Mucosa of stomach (tissue), 1 donor: Measurements from ENCODE around the gene GEMIN7.

Source experiments
- H3K27me3 ChIP-seq: one replicate; pipeline ENCODE4 v1.7.0; 2013; ENCODE audit warnings: mild to moderate bottlenecking, low read length; ENCODE audit not compliant: control insufficient read depth, insufficient read depth
- H3K36me3 ChIP-seq: one replicate; pipeline ENCODE4 v1.7.0; 2013; ENCODE audit warnings: low read length; ENCODE audit not compliant: control insufficient read depth, insufficient read depth
- H3K4me1 ChIP-seq: one replicate; pipeline ENCODE4 v1.7.0; 2013; ENCODE audit warnings: mild to moderate bottlenecking, low read length; ENCODE audit not compliant: control insufficient read depth, insufficient read depth
- H3K4me3 ChIP-seq: one replicate; pipeline ENCODE4 v1.7.0; 2013; ENCODE audit warnings: low read length
- H3K9ac ChIP-seq: one replicate; pipeline ENCODE4 v1.7.0; 2013; ENCODE audit warnings: mild to moderate bottlenecking, low read length, moderate library complexity
- H3K9me3 ChIP-seq: one replicate; pipeline ENCODE4 v1.7.0; 2013; ENCODE audit warnings: mild to moderate bottlenecking, low read length, moderate library complexity; ENCODE audit not compliant: control insufficient read depth
- donor health status: Pancreatic carcinoma.

GEMIN7 gene

DNA sequence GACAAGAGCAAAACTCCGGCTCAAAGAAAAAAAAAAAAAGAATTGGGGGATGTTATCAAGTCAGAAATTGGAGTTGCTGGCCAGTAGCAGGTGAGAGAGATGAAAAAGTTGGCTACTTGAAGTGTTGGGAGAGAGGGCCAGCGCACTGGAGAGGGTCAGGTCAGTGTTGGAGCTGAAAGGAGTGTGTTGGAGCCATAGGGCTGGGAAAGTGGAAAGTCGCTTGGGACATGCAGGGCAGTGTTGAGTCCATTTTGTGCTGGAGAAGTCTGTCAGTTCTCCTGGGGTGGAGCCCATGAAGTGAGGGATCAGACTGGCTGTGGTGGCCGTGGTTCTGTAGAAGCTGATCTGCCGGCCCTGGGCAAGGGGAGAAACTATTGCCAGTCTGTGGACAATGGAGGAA lies 15.6 kb downstream of the GEMIN7 start:
- no peaks in the 10 kb centered on the region for H3K36me3 ChIP-seq
- no peak overlapping the region for H3K4me3 ChIP-seq
- H3K9me3 ChIP-seq, result no peaks in the 10 kb centered on the region
- peaks cover 69% of the 10 kb centered on the region for H3K4me1 ChIP-seq
- no peaks in the 10 kb centered on the region for H3K27me3 ChIP-seq
- H3K9ac ChIP-seq, result peak overlapping the region; percentile 91

DNA sequence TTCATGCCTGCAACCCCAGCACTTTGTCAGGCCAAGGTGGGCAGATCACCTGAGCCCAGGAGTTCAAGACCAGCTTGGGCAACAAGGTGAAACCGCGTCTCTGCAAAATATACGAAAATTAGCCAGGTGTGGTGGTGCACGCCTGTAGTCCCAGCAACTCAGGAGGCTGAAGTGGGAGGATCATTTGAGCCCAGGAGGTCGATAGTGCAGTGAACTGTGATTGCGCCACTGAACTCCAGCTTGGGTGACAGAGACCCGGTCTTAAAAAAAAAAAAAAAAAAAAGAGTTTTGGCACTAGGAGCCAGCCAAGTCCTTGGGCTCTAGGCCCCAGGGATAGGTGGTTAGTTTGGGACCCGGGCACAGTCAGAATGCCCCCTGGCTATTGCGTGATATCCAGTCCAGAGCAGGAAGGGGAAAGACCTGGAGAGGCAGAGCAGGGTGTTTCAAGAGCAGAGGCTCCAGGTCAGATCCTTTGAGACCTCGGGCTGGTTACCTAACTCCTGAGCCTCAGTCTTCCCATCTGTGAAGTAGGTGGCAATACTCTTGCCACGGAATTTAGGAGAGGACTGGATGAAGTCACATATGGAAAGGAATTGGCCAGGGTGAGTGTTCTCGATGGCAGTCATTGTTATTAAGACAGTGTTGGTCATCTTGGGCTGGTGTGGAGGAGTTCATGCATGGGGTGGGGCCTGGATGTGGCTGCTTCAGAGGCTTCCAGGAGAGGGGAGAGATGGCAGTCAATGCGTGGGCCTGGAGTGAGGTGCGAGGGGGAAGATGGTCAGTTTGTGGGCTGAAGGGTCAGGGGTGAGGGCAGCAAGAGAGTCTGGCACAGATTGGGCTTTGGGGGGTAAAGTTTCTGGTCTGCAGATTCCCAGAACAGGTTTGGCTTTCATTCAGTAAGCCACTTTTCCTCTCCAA lies 16.7 kb downstream of the GEMIN7 start:
- Histone ChIP-seq H3K36me3 (no peaks in the 10 kb centered on the region), H3K27me3 (no peaks in the 10 kb centered on the region), H3K9ac (no peak overlapping the region), H3K4me1 (peaks cover 74% of the 10 kb centered on the region), H3K9me3 (no peaks in the 10 kb centered on the region), H3K4me3 (no peak overlapping the region)

GRCh38 chr19:45096700-45097099 lies 17.6 kb downstream of the GEMIN7 start:
- peak overlapping the region; percentile 42 for H3K9ac ChIP-seq
- H3K9me3 ChIP-seq, result no peaks in the 10 kb centered on the region
- H3K27me3 ChIP-seq, result no peaks in the 10 kb centered on the region
- no peak overlapping the region for H3K4me3 ChIP-seq
- H3K36me3 ChIP-seq, result no peaks in the 10 kb centered on the region
- H3K4me1 ChIP-seq, result peaks cover 78% of the 10 kb centered on the region

GRCh38 chr19:45097450-45097775 lies 18.4 kb downstream of the GEMIN7 start:
- H3K27me3 ChIP-seq, result no peaks in the 10 kb centered on the region
- H3K4me3 ChIP-seq, result no peak overlapping the region
- no peaks in the 10 kb centered on the region for H3K9me3 ChIP-seq
- H3K4me1 ChIP-seq, result peaks cover 85% of the 10 kb centered on the region
- H3K9ac ChIP-seq, result peak overlapping the region; percentile 42
- no peaks in the 10 kb centered on the region for H3K36me3 ChIP-seq

- Histone ChIP-seq H3K36me3 (no peaks in the 10 kb centered on the region), H3K9me3 (no peaks in the 10 kb centered on the region), H3K4me1 (peaks cover 91% of the 10 kb centered on the region), H3K27me3 (no peaks in the 10 kb centered on the region), H3K4me3 (no peak overlapping the region), H3K9ac (peak overlapping the region; percentile 42)
These were observed 18.9 kb downstream of the GEMIN7 start for GRCh38 chr19:45097776-45098520.

DNA sequence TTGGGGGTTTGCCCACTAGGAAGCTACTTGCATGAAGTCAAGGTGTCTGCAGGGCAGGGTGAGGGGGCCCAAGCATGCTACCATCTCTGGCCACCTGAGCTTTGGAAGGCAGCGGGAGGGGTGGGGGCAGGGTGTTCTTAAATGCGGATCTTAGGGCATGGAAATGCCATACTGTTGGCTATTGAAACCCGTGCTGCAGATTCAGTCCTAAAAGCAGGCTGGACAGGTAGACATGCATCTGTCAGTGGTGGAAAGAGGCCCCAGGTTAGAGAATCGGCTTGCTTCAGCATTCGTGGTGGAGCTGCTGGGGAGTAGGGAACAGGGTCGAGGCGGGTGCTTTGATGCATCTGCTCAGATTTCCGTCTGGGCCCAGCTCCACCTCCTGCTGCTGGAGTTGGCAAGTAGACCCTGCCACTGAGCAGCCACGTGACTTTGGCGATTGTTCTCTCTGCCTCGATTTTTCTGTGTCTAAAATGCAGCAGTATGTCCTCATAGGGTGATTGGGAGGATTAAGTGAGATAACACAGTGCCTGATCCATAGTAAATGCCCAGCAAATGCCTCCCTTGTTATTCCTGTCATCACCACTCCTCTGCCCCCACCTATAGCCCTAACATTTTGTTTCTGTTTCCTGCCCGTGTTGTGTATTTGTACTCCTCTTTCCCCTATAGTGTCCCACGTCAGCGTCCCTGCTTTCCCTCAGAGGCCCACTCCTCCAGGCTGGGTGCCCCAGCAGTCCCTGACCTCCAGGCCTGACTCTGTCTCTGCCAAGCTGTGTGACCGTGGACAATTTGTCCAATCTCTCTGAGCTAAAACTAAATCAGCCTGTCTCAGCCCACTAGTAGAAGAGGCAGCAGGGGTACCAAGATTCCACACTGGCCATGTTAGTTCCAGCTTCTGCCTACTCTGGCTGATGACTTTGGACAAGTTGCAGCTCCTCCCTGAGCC lies 19.7 kb downstream of the GEMIN7 start:
- no peaks in the 10 kb centered on the region for H3K27me3 ChIP-seq
- no peaks in the 10 kb centered on the region for H3K36me3 ChIP-seq
- H3K4me1 ChIP-seq, result peaks cover 96% of the 10 kb centered on the region
- H3K9me3 ChIP-seq, result no peaks in the 10 kb centered on the region
- peak overlapping the region; percentile 40 for H3K9ac ChIP-seq
- no peak overlapping the region for H3K4me3 ChIP-seq

DNA sequence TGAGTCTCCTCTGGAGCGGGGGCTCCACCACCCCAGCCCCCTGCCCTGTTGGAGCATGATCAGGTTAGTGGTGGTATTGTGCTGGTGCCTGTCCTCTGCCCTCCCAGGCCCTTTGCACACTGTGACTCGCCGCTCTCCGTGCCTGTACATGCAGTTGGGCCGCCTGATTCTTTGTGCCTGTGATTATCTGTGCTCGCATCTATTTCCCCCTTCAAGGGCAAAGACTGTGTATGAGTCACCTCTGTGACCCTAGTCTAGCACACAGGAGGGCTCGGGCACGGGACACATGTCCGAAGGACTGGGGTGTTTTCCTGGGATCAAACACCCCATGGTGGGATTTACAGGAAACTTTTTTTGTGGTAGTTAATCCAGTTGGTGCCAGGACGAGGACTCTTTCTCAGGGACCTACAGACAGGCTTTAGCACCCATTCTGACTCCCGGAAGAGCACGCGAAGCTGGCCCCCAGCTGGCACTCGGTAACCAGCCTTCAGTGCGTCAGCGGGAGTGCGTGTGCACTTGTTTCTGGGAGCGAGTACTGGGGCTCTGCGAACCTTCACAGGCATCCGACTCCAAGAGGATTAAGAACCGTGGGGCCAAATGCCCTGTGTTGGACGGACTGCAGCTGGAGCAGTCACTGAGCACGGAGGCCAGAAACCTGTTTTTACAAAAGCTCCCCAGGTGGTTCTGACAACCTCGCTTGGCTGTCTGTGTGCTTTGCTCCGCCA lies 20.6 kb downstream of the GEMIN7 start:
- H3K27me3 ChIP-seq, result no peaks in the 10 kb centered on the region
- H3K4me1 ChIP-seq, result peaks cover 98% of the 10 kb centered on the region
- no peak overlapping the region for H3K4me3 ChIP-seq
- H3K9me3 ChIP-seq, result no peaks in the 10 kb centered on the region
- peak overlapping the region; percentile 40 for H3K9ac ChIP-seq
- H3K36me3 ChIP-seq, result no peaks in the 10 kb centered on the region

GRCh38 chr19:45100201-45100600 lies 21.1 kb downstream of the GEMIN7 start:
- Histone ChIP-seq H3K27me3 (no peaks in the 10 kb centered on the region), H3K9me3 (no peaks in the 10 kb centered on the region), H3K4me3 (no peak overlapping the region), H3K36me3 (no peaks in the 10 kb centered on the region), H3K4me1 (peaks cover 98% of the 10 kb centered on the region), H3K9ac (peak overlapping the region; percentile 40)

- peaks cover 98% of the 10 kb centered on the region for H3K4me1 ChIP-seq
- H3K27me3 ChIP-seq, result no peaks in the 10 kb centered on the region
- no peaks in the 10 kb centered on the region for H3K9me3 ChIP-seq
- H3K36me3 ChIP-seq, result no peaks in the 10 kb centered on the region
- H3K4me3 ChIP-seq, result no peak overlapping the region
- peak overlapping the region; percentile 37 for H3K9ac ChIP-seq
These were observed 21.8 kb downstream of the GEMIN7 start for GRCh38 chr19:45100846-45101252.

GRCh38 chr19:45101806-45102205 lies 22.7 kb downstream of the GEMIN7 start:
- Histone ChIP-seq H3K27me3 (no peaks in the 10 kb centered on the region), H3K4me3 (no peak overlapping the region), H3K9me3 (no peaks in the 10 kb centered on the region), H3K4me1 (peaks cover 92% of the 10 kb centered on the region), H3K36me3 (no peaks in the 10 kb centered on the region), H3K9ac (peak overlapping the region; percentile 37)

DNA sequence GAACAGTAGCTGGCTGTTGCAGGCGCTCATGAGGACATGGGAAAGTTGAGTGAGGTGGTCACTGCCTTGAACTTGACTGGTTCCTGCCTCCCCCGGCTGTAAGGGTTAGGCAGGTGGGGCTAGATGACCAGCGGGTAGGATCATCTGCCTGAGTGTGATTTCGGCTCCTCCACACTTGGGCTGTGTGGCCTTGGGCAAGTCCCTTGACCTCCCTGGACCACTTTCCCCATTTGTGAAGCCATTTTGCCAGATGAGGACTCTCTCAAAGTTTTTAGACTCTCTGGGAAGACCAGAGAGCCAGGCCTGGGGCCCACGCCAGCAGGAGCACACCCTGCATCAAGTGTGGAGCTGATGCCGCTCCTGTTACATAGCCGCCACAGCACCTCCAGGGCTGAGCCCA lies 23.4 kb downstream of the GEMIN7 start:
- Histone ChIP-seq H3K9ac (peak overlapping the region; percentile 26), H3K9me3 (no peaks in the 10 kb centered on the region), H3K4me1 (peaks cover 85% of the 10 kb centered on the region), H3K27me3 (no peaks in the 10 kb centered on the region), H3K36me3 (no peaks in the 10 kb centered on the region), H3K4me3 (no peak overlapping the region)
